Astrocyte of the spinal cord (primary cell): Measurements from ENCODE around the gene TRAPPC3.

Source experiments
- DNase-seq: peaks from one replicate; pipeline ENCODE4 v3.0.0; 2011; ENCODE audit warnings: low read depth, low spot score
- H3K4me3 ChIP-seq: 2 replicates; pipeline ENCODE4 v1.5.1; 2011; ENCODE audit warnings: low read depth, mild to moderate bottlenecking, low read length, moderate library complexity
- CTCF ChIP-seq: IDR thresholded peaks from 2 replicates; pipeline ENCODE4 v1.5.1; 2012; ENCODE audit warnings: low read depth, mild to moderate bottlenecking, low read length, inconsistent platforms
- in situ Hi-C: cut with HindIII; loops from 2 replicates; pipeline ENCODE4 v1.10.0; 2017; ENCODE audit warnings: low sequenced_read_pairs

Gene TRAPPC3

DNA sequence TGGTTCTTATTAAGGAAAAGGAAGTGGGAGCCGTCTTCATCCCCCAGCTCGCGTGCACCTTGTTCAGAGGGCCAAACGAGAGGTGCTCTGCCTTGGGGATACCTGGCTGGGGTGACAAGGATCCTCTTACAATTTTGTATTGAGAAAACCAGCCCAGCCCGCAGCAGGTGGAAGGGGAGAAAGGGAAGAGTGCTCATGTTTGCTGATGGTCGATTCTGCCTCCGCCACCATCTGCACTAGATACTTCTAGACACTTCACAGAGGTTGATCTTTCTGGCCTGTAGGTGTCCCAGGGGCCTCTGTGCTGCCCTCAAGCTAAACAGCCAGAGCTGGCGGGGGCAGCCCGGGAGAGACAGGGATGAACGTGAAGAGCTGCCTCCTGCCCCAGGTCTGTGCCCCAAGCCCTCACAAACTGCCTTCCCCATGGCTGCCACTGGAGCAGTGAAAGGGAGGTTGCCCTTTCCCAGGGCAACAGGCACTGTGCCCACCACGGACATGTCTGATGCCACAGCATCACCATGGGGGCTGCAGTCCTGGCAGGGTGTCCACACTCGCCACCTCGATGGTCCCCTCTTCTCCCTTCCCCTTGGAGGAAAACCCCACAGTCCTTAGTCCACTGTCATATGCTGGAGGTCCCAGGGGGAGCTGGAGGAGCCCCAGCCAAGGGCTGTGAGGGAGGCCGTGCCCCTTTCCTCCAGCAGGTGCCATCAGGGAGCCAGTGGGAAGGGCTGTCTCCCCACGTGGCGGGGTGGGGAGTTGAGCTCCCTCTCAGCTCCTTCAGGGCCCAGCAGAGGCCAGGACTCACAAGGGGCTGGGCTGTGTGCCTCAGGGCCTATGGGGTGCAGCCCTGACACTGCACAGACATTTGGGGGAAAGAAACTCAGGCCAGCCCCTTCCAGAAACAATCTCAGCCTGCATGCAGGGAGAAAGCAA is 52.5 kb downstream of the TRAPPC3 start:
- TF ChIP-seq CTCF = peak; percentile 34
- H3K4me3 ChIP-seq = no peak overlapping the region
- in situ Hi-C loops = no loop called here
- DNase-seq = no peak

GRCh38 chr1:36095760-36096405 is 53.4 kb downstream of the TRAPPC3 start:
- H3K4me3 ChIP-seq = no peak overlapping the region
- DNase-seq = no peak
- TF ChIP-seq CTCF = no peak
- in situ Hi-C loops = no loop called here

- in situ Hi-C loops = no loop called here
- no peak overlapping the region for H3K4me3 ChIP-seq
- DNase-seq = no peak
- no peak for TF ChIP-seq CTCF
Observed at GRCh38 chr1:36094621-36095061, 54.6 kb downstream of the TRAPPC3 start.

GRCh38 chr1:36093929-36094328 is 55.4 kb downstream of the TRAPPC3 start:
- no peak overlapping the region for H3K4me3 ChIP-seq
- in situ Hi-C loops = no loop called here
- DNase-seq = no peak
- TF ChIP-seq CTCF = no peak

GRCh38 chr1:36093226-36093625 is 56.1 kb downstream of the TRAPPC3 start:
- in situ Hi-C loops = no loop called here
- TF ChIP-seq CTCF = no peak
- no peak for DNase-seq
- H3K4me3 ChIP-seq = no peak overlapping the region

- H3K4me3 ChIP-seq = no peak overlapping the region
- in situ Hi-C loops = no loop called here
- TF ChIP-seq CTCF = no peak
- DNase-seq = no peak
Observed at GRCh38 chr1:36092798-36093185, 56.5 kb downstream of the TRAPPC3 start.
